Memory B cell (primary cell): ENCODE data around the gene DGKI.

ENCODE experiments used
- ATAC-seq: fragments of 150-1000 bp; cut with Tn5 transposase; 2 replicates; pipeline ENCODE4 v1.10.0; 2021; ENCODE audit warnings: low read depth, mild to moderate bottlenecking, moderate library complexity
- DNase-seq, 2 donors: peaks; one replicate each; pipeline ENCODE4 v3.0.0; 2022; ENCODE audit warnings: low spot score in 2 of 2
- H3K27ac Mint-ChIP-seq: one replicate; pipeline ENCODE4 v1.8.0; 2022; ENCODE audit warnings: mild to moderate bottlenecking, moderate library complexity, mixed read lengths
- H3K27me3 Mint-ChIP-seq: one replicate; pipeline ENCODE4 v1.8.0; 2022; ENCODE audit warnings: mixed read lengths
- H3K36me3 Mint-ChIP-seq: one replicate; pipeline ENCODE4 v1.8.0; 2022; ENCODE audit warnings: mild to moderate bottlenecking, mixed read lengths
- H3K4me1 Mint-ChIP-seq: one replicate; pipeline ENCODE4 v1.8.0; 2022; ENCODE audit warnings: mixed read lengths
- H3K4me3 Mint-ChIP-seq: one replicate; pipeline ENCODE4 v1.8.0; 2022; ENCODE audit warnings: mild to moderate bottlenecking, moderate library complexity, mixed read lengths
- H3K9me3 Mint-ChIP-seq: one replicate; pipeline ENCODE4 v1.8.0; 2022; ENCODE audit warnings: mixed read lengths

DGKI gene

DNA sequence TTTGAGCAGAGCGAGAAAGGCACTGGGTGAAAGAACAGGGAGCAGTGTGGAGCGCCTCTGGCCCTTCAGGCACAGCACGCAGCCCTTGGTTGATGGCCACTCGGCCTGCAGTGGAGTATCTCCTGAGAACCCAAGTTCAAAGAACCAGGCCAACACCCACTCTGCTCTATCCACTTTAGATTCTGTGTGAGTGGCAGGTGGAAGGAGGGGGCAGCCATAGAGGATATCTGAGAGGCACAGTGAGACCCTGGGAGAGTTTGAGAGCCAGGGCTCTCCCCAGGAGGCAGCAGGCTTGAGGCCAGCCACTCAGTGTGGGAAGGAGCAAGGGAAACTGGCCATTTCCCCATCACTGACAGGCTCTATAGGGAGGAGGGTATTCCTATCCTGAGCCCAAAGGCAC, 450.7 kb downstream of the DGKI start:
- Mint-ChIP-seq H3K4me3 (no peak overlapping the region), H3K9me3 (peaks cover 4% of the 10 kb centered on the region), H3K27ac (no peak overlapping the region), H3K36me3 (no peaks in the 10 kb centered on the region), H3K4me1 (no peaks in the 10 kb centered on the region), H3K27me3 (no peaks in the 10 kb centered on the region)
- DNase-seq: no peak
- ATAC-seq: no peak

GRCh38 chr7:137395420-137395819, 451.4 kb downstream of the DGKI start:
- Mint-ChIP-seq H3K4me1 (no peaks in the 10 kb centered on the region), H3K27me3 (no peaks in the 10 kb centered on the region), H3K4me3 (no peak overlapping the region), H3K9me3 (peaks cover 5% of the 10 kb centered on the region), H3K27ac (no peak overlapping the region), H3K36me3 (no peaks in the 10 kb centered on the region)
- no peak for DNase-seq
- ATAC-seq: no peak

- no peaks in the 10 kb centered on the region for H3K27me3 Mint-ChIP-seq
- H3K27ac Mint-ChIP-seq: no peak overlapping the region
- no peak for ATAC-seq
- H3K36me3 Mint-ChIP-seq: no peaks in the 10 kb centered on the region
- H3K4me3 Mint-ChIP-seq: no peak overlapping the region
- no peak for DNase-seq
- peaks cover 5% of the 10 kb centered on the region for H3K9me3 Mint-ChIP-seq
- H3K4me1 Mint-ChIP-seq: no peaks in the 10 kb centered on the region
Observed at GRCh38 chr7:137393570-137393969, 453.2 kb downstream of the DGKI start.

DNA sequence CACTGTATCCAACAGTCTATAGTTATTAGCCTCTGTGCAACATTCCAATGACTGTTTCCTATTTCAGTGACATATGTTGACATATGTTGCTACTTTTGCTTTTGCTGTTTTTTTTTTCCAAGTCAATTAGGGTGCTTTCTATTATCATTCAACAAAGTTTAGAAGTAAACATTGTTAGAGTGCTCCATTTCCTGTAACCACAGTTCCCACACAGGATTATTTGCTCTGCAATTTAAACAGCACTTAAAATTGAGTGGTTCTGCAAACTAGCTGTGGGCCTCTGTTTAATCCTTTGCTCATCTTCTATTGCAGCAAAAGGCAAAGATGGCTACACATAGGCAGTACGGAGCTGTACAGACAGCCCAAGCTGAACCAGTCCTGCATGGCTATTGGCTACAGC, 456.7 kb downstream of the DGKI start:
- DNase-seq (no peak), ATAC-seq (no peak)

DNA sequence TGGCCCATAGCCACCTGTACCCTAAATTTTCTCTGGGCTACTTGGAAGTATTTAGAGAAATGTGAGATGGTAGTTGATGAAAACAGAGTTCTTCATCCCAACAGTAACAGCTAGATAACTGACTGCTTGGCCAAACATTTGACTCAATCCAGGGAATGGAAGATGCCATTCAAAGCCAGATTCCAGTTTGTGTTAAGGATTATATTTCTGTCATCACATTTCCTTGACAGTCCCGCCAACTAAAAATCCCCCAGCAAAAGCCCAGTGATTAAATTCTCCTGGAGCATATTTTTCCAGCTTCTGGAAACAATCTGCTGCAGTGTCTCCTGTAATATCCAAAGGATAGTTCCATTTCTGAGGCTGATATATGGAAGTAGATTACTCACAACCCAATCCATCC, 457.9 kb downstream of the DGKI start:
- H3K4me1 Mint-ChIP-seq: no peaks in the 10 kb centered on the region
- DNase-seq (no peak), ATAC-seq (no peak)
- peaks cover 1% of the 10 kb centered on the region for H3K9me3 Mint-ChIP-seq
- H3K4me3 Mint-ChIP-seq: no peak overlapping the region
- no peak overlapping the region for H3K27ac Mint-ChIP-seq
- no peaks in the 10 kb centered on the region for H3K27me3 Mint-ChIP-seq
- no peaks in the 10 kb centered on the region for H3K36me3 Mint-ChIP-seq

More for the DNA sequence above, 456.7 kb downstream of the DGKI start:
- peaks cover 3% of the 10 kb centered on the region for H3K9me3 Mint-ChIP-seq
- H3K27me3 Mint-ChIP-seq: no peaks in the 10 kb centered on the region
- no peak overlapping the region for H3K4me3 Mint-ChIP-seq
- H3K36me3 Mint-ChIP-seq: no peaks in the 10 kb centered on the region
- no peaks in the 10 kb centered on the region for H3K4me1 Mint-ChIP-seq
- no peak overlapping the region for H3K27ac Mint-ChIP-seq

DNA sequence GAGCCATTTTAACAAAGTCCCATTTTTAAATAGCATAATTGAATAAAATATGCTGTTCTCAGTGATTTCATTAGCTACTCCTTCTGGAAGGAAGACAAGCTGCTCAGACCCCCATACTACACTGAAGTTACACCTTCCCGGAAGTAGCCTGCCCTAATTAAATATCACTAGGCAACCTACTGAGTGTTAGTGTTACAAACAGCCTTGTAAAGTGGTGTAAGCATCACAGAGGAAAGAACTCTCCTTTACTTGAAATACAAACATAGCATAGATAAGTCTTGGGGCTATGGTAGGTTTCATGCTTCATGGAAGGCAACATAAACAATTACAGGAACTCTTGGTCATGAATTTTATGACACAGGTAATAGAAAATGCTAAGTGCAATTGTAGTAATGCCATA, 459.8 kb downstream of the DGKI start:
- no peak overlapping the region for H3K27ac Mint-ChIP-seq
- ATAC-seq: no peak
- no peaks in the 10 kb centered on the region for H3K36me3 Mint-ChIP-seq
- H3K27me3 Mint-ChIP-seq: no peaks in the 10 kb centered on the region
- no peak for DNase-seq
- H3K4me3 Mint-ChIP-seq: no peak overlapping the region
- no peaks in the 10 kb centered on the region for H3K4me1 Mint-ChIP-seq
- peaks cover 1% of the 10 kb centered on the region for H3K9me3 Mint-ChIP-seq

DNA sequence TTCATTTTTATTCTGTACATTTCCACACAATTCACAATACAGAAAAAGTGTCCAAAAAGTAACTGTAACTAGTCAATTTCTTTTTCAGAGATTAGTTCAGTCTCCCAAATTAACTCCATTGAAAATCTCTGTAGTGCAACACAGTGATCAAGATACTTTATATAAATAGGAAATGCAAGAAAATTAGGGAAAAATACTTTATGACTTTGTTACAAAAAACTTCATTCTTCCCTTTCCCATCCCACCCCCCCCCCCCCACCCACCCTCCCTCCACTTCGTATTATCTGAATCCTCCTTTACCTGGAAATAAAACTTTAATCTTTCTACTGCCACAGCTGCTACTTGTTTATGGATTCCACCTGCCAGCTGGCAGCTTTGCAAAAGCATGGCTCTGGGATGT, 465.7 kb downstream of the DGKI start:
- H3K36me3 Mint-ChIP-seq: no peaks in the 10 kb centered on the region
- no peaks in the 10 kb centered on the region for H3K4me1 Mint-ChIP-seq
- H3K4me3 Mint-ChIP-seq: no peak overlapping the region
- H3K9me3 Mint-ChIP-seq: peaks cover 5% of the 10 kb centered on the region
- DNase-seq (no peak), ATAC-seq (no peak)
- no peaks in the 10 kb centered on the region for H3K27me3 Mint-ChIP-seq
- H3K27ac Mint-ChIP-seq: no peak overlapping the region

DNA sequence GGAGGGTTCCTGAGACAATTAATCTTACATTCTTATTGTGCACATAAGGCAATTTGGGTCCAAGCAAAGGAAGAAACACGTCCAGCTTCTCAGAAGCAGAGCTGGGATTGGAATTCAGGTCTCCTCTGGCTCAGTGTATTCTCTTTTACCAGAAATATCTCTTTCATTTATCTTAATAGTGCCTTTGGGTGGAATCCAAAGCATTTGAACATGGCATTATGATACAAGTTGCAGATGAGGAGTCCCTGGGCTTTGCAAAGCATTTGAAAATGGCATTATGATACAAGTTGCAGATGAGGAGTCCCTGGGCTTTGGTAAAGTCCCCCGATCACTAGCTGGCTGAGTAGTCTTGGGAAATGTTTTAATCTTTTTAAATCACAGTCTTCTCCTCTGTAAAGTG, 473.3 kb downstream of the DGKI start:
- no peak for DNase-seq
- Mint-ChIP-seq H3K4me3 (no peak overlapping the region), H3K27me3 (no peaks in the 10 kb centered on the region), H3K27ac (no peak overlapping the region), H3K36me3 (no peaks in the 10 kb centered on the region), H3K4me1 (no peaks in the 10 kb centered on the region), H3K9me3 (peaks cover 4% of the 10 kb centered on the region)
- no peak for ATAC-seq

- Mint-ChIP-seq H3K36me3 (no peaks in the 10 kb centered on the region), H3K4me1 (no peaks in the 10 kb centered on the region), H3K27me3 (no peaks in the 10 kb centered on the region), H3K9me3 (no peaks in the 10 kb centered on the region), H3K27ac (no peak overlapping the region), H3K4me3 (no peak overlapping the region)
- DNase-seq (no peak), ATAC-seq (no peak)
Observed at GRCh38 chr7:137371616-137372015, 475.2 kb downstream of the DGKI start.

DNA sequence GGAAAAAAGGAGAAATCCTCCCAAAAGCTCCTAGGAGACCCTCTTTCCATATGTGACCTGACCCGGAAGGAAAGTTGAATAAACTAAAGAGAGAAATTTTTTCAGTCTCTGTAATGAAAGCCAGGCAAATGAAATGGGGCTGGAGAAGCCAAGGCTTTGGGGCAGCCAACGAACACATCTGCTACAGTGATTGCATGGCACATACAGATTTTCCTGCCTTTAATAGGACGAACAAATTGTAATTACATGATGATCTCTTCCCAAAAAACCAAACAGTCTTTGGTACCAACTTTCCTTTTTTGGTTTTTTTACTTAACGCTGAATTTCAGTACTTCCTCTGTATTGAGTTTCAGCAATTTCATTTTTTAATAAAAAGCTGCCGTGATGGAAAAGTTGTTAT, 479.8 kb downstream of the DGKI start:
- peaks cover 10% of the 10 kb centered on the region for H3K9me3 Mint-ChIP-seq
- no peak for DNase-seq
- ATAC-seq: no peak
- H3K4me3 Mint-ChIP-seq: no peak overlapping the region
- no peaks in the 10 kb centered on the region for H3K27me3 Mint-ChIP-seq
- no peak overlapping the region for H3K27ac Mint-ChIP-seq
- no peaks in the 10 kb centered on the region for H3K4me1 Mint-ChIP-seq
- H3K36me3 Mint-ChIP-seq: no peaks in the 10 kb centered on the region

- no peak for DNase-seq
- ATAC-seq: no peak
- Mint-ChIP-seq H3K27me3 (no peaks in the 10 kb centered on the region), H3K27ac (no peak overlapping the region), H3K4me3 (no peak overlapping the region), H3K4me1 (no peaks in the 10 kb centered on the region), H3K9me3 (peaks cover 19% of the 10 kb centered on the region), H3K36me3 (no peaks in the 10 kb centered on the region)
Observed at GRCh38 chr7:137363683-137364082, 483.1 kb downstream of the DGKI start.

GRCh38 chr7:137360087-137360679, 486.6 kb downstream of the DGKI start:
- H3K4me1 Mint-ChIP-seq: no peaks in the 10 kb centered on the region
- peaks cover 23% of the 10 kb centered on the region for H3K9me3 Mint-ChIP-seq
- ATAC-seq: no peak

GRCh38 chr7:137354961-137355360, 491.8 kb downstream of the DGKI start:
- no peaks in the 10 kb centered on the region for H3K4me1 Mint-ChIP-seq
- H3K36me3 Mint-ChIP-seq: no peaks in the 10 kb centered on the region
- no peak overlapping the region for H3K27ac Mint-ChIP-seq
- DNase-seq (no peak), ATAC-seq (no peak)
- H3K27me3 Mint-ChIP-seq: no peaks in the 10 kb centered on the region
- H3K9me3 Mint-ChIP-seq: peaks cover 5% of the 10 kb centered on the region
- no peak overlapping the region for H3K4me3 Mint-ChIP-seq

More at GRCh38 chr7:137360087-137360679, 486.6 kb downstream of the DGKI start:
- Mint-ChIP-seq H3K36me3 (no peaks in the 10 kb centered on the region), H3K27me3 (no peaks in the 10 kb centered on the region), H3K4me3 (no peak overlapping the region), H3K27ac (no peak overlapping the region)
- DNase-seq: no peak

DNA sequence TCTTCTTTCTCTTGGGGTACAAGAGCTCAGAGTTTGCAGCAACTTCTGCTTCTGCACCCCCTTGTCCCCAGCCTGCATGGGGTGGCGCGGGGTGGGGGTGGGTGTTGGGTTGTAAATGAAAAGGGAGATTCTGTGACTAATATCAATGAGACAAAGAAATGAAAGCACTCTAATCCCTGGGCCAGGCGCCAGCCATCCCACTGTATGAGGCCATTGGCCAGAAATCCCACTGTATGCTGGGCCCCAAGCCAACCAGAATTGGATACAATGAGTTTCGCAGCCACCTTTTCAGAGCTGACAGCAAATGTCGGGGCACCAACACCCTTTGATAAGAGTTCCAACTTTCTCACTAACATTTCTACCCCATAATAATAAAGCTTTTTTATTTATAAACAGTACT, 492.4 kb downstream of the DGKI start:
- ATAC-seq: no peak
- H3K9me3 Mint-ChIP-seq: peaks cover 5% of the 10 kb centered on the region
- DNase-seq: no peak
- no peak overlapping the region for H3K4me3 Mint-ChIP-seq
- no peaks in the 10 kb centered on the region for H3K4me1 Mint-ChIP-seq
- H3K27ac Mint-ChIP-seq: no peak overlapping the region
- H3K36me3 Mint-ChIP-seq: no peaks in the 10 kb centered on the region
- H3K27me3 Mint-ChIP-seq: no peaks in the 10 kb centered on the region

- no peaks in the 10 kb centered on the region for H3K27me3 Mint-ChIP-seq
Observed at GRCh38 chr7:137351941-137352340, 494.8 kb downstream of the DGKI start.

More at GRCh38 chr7:137351941-137352340, 494.8 kb downstream of the DGKI start:
- Mint-ChIP-seq H3K36me3 (no peaks in the 10 kb centered on the region), H3K27ac (no peak overlapping the region), H3K4me3 (no peak overlapping the region), H3K9me3 (peaks cover 2% of the 10 kb centered on the region), H3K4me1 (no peaks in the 10 kb centered on the region)
- ATAC-seq (no peak), DNase-seq (no peak)
